Smooth muscle cell (in vitro differentiated cells): Measurements from ENCODE around the gene RAD54L2. TPM values are rescaled to one million over a fixed set of nuclear protein-coding genes. Genes with fewer than 3 reads are reported as not detected.
"Not testable (repeated sequence)": the region's sequence is repeated elsewhere in the genome, so short reads cannot be mapped to it uniquely, and the experiment has no call there.

ENCODE experiments used
- DNase-seq: peaks from one replicate; lab custom pipeline; 2025; ENCODE audit not compliant: unreplicated experiment; lab: John Stamatoyannopoulos, UW
- H2AFZ ChIP-seq: fragments of 200-600 bp; sonication (generic); 2 replicates; pipeline ENCODE4 v1.6.0; 2016; ENCODE audit warnings: antibody characterized with exemption, low read depth, mild to moderate bottlenecking
- H3F3A ChIP-seq: fragments of 200-600 bp; sonication (generic); 2 replicates; pipeline ENCODE4 v1.6.0; 2017; ENCODE audit warnings: antibody characterized with exemption, low read depth
- H3K27ac ChIP-seq: fragments of 200-600 bp; sonication (generic); 2 replicates; pipeline ENCODE4 v1.5.1; 2016; ENCODE audit warnings: low read depth, mild to moderate bottlenecking
- H3K27me3 ChIP-seq: fragments of 200-600 bp; sonication (generic); 2 replicates; pipeline ENCODE4 v1.6.1; 2016; ENCODE audit warnings: low read depth, mild to moderate bottlenecking
- H3K36me3 ChIP-seq: fragments of 200-600 bp; sonication (generic); 2 replicates; pipeline ENCODE4 v1.5.1; 2016; ENCODE audit warnings: low read depth
- H3K4me1 ChIP-seq: fragments of 200-600 bp; sonication (generic); 2 replicates; pipeline ENCODE4 v1.5.1; 2016; ENCODE audit warnings: low read depth
- H3K4me2 ChIP-seq: fragments of 200-600 bp; sonication (generic); 2 replicates; pipeline ENCODE4 v1.6.0; 2016; ENCODE audit warnings: mild to moderate bottlenecking
- H3K4me3 ChIP-seq: fragments of 200-600 bp; sonication (generic); 2 replicates; pipeline ENCODE4 v1.5.1; 2016; ENCODE audit warnings: mild to moderate bottlenecking
- H3K79me2 ChIP-seq: fragments of 200-600 bp; sonication (generic); 2 replicates; pipeline ENCODE4 v1.6.0; 2016; ENCODE audit warnings: low read depth, mild to moderate bottlenecking
- H3K9ac ChIP-seq: fragments of 200-600 bp; sonication (generic); 2 replicates; pipeline ENCODE4 v1.6.0; 2016; ENCODE audit warnings: low read depth
- H3K9me3 ChIP-seq: fragments of 200-600 bp; sonication (generic); replicated peaks from 2 replicates; pipeline ENCODE4 v1.5.1; 2016; ENCODE audit warnings: low read depth
- H4K20me1 ChIP-seq: fragments of 200-600 bp; sonication (generic); 2 replicates; pipeline ENCODE4 v1.6.0; 2016; ENCODE audit warnings: low read depth
- WGBS: methylation state at CpG from one replicate; pipeline ENCODE4 v1.1.7; 2016; ENCODE audit warnings: low lambda C conversion rate; 5-methylcytosine and 5-hydroxymethylcytosine counted together
- polyA plus RNA-seq: library from polyadenylated mRNA; unstranded; fragments of >200 nt; fragmentation: Nextera tagmentation; extraction: Ambion mirVana; gene quantifications from 2 replicates; pipeline ENCODE4 v1.2.1, GENCODE V29; 2016
- total RNA-seq: library from RNA; depleted of rRNA; stranded (reverse); fragments of >200 nt; gene quantifications from 2 replicates; pipeline ENCODE4 v1.2.3, GENCODE V29; 2014
- TF ChIP-seq, protein P1 (sequence below): fragments of 200-600 bp; sonication (generic); IDR thresholded peaks from 2 replicates; pipeline ENCODE4 v1.5.1; 2017; ENCODE audit warnings: borderline replicate concordance, mild to moderate bottlenecking, antibody characterized with exemption; ENCODE audit not compliant: insufficient read depth, poor library complexity, severe bottlenecking

Gene RAD54L2
- total and polyA plus RNA-seq, 2 experiments from 2014 or later = 12.6 to 12.8 TPM

DNA sequence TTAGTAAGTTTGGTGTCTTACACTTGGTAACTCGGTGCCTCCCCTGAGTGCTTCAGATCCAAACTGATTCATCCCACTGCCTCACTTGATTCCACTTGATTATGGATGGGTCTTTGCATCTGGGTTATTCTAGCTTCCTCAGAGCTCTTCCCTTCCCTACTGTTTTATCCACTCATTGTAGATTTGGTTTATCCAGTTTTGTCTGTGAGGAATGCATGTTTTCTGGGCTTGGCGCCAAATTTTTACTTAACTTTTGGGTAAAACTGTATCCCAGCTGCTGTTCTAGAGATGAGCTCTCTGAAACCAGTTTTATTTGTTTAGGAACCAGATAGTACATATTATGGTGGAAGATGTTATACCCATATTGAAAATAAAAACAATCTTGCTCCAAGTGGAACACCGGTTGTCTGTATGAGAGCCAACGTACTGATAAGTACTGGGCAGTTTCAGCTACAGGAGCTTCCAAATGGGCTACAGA, 20.9 kb downstream of the RAD54L2 start:
- Histone ChIP-seq H3K79me2 (peaks cover 31% of the 10 kb centered on the region), H3K27ac (no peak overlapping the region), H4K20me1 (peaks cover 81% of the 10 kb centered on the region), H2AFZ (no peak overlapping the region), H3K9ac (no peak overlapping the region), H3K4me1 (no peaks in the 10 kb centered on the region), H3F3A (no peaks in the 10 kb centered on the region), H3K27me3 (no peaks in the 10 kb centered on the region), H3K4me3 (no peak overlapping the region), H3K9me3 (no peaks in the 10 kb centered on the region), H3K4me2 (no peak overlapping the region), H3K36me3 (no peaks in the 10 kb centered on the region)
- WGBS = 73% methylated on average over 4 of the region's 4 CpGs
- DNase-seq = no peak
- TF ChIP-seq, protein P1, sequence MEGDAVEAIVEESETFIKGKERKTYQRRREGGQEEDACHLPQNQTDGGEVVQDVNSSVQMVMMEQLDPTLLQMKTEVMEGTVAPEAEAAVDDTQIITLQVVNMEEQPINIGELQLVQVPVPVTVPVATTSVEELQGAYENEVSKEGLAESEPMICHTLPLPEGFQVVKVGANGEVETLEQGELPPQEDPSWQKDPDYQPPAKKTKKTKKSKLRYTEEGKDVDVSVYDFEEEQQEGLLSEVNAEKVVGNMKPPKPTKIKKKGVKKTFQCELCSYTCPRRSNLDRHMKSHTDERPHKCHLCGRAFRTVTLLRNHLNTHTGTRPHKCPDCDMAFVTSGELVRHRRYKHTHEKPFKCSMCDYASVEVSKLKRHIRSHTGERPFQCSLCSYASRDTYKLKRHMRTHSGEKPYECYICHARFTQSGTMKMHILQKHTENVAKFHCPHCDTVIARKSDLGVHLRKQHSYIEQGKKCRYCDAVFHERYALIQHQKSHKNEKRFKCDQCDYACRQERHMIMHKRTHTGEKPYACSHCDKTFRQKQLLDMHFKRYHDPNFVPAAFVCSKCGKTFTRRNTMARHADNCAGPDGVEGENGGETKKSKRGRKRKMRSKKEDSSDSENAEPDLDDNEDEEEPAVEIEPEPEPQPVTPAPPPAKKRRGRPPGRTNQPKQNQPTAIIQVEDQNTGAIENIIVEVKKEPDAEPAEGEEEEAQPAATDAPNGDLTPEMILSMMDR = no peak

DNA sequence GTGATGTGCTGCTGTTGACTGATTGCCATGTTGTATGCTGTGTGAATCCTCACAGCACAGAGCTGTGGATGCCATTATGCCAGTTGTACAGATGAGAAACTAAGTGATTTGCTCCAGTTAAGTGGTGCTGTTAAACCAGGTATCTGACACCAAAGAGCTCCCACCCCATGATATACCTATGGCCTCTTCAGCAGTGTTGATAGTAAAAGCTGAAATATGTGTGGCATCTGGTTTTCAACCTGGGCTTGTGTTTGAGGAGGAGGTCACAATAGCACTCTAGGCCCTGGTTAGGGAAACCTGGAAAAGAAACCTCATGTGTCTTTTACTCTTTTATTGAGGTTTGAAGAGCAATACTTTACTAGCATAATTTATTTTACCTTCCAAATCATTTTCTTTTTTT, 21.4 kb downstream of the RAD54L2 start:
- H3K27ac ChIP-seq = no peak overlapping the region
- no peaks in the 10 kb centered on the region for H3K36me3 ChIP-seq
- H4K20me1 ChIP-seq = peaks cover 81% of the 10 kb centered on the region
- H2AFZ ChIP-seq = no peak overlapping the region
- H3K79me2 ChIP-seq = peaks cover 27% of the 10 kb centered on the region
- H3K4me2 ChIP-seq = no peak overlapping the region
- H3K27me3 ChIP-seq = no peaks in the 10 kb centered on the region
- H3K4me1 ChIP-seq = no peaks in the 10 kb centered on the region
- no peak overlapping the region for H3K4me3 ChIP-seq
- H3F3A ChIP-seq = no peaks in the 10 kb centered on the region
- no peak for DNase-seq
- no peak overlapping the region for H3K9ac ChIP-seq
- TF ChIP-seq, protein P1 = no peak
- no peaks in the 10 kb centered on the region for H3K9me3 ChIP-seq

DNA sequence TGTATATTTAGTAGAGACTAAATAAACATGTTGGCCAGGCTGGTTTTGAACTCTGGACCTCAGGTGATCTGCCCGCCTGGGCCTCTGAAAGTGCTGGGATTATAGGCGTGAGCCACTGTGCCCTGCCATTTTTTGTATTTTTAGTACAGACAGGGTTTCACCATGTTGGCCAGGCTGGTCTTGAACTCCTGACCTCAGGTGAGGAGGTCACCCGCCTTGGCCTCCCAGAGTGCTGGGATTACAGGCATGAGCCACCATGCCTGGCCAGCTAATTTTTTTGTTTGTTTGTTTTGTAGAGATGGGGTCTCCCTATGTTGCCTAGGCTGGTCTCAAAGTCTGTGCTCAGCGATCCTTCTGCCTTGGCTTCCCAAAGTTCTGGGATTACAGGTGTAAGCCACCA, 23.9 kb downstream of the RAD54L2 start:
- H3F3A ChIP-seq, DNase-seq, H3K27ac ChIP-seq, H3K9me3 ChIP-seq, H2AFZ ChIP-seq, H3K4me1 ChIP-seq, H3K36me3 ChIP-seq, H3K27me3 ChIP-seq, H3K4me2 ChIP-seq, H3K9ac ChIP-seq, H3K4me3 ChIP-seq: not testable (repeated sequence)
- WGBS = 98% methylated on average over 4 of the region's 4 CpGs
- Histone ChIP-seq H4K20me1 (peaks cover 86% of the 10 kb centered on the region), H3K79me2 (peaks cover 33% of the 10 kb centered on the region)

DNA sequence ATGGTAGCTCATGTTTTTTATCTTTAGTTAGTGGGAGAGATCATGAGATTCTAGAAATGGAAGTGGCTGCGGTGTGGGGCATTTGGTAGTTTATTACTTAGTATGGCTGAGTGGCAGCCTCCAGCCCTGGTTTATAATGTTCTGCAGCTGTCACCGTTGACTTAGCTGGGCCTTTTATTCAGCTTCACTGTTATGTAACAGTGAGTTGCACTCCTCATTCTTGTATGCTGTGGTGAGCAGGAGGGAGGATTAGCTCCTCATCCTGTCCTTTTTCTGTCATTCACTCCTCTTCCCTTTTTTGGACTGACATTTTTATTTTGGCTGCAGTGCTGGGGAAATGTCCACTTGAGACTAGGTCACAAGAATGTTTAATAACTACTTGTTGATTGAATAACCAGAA, 29.5 kb downstream of the RAD54L2 start:
- WGBS = 73% methylated on average over 2 of the region's 2 CpGs

More for the DNA sequence above, 29.5 kb downstream of the RAD54L2 start:
- H3K27ac ChIP-seq = no peak overlapping the region
- H3K4me1 ChIP-seq = no peaks in the 10 kb centered on the region
- no peak for DNase-seq
- no peak overlapping the region for H2AFZ ChIP-seq
- H4K20me1 ChIP-seq = peaks cover 83% of the 10 kb centered on the region
- TF ChIP-seq, protein P1 = no peak
- no peaks in the 10 kb centered on the region for H3K27me3 ChIP-seq
- no peaks in the 10 kb centered on the region for H3K9me3 ChIP-seq
- H3K4me3 ChIP-seq = no peak overlapping the region
- no peak overlapping the region for H3K4me2 ChIP-seq
- H3K36me3 ChIP-seq = no peaks in the 10 kb centered on the region
- no peak overlapping the region for H3K9ac ChIP-seq
- H3F3A ChIP-seq = no peaks in the 10 kb centered on the region
- peaks cover 46% of the 10 kb centered on the region for H3K79me2 ChIP-seq
